ENCODE data around the gene PSAP.

The PSAP gene

DNA sequence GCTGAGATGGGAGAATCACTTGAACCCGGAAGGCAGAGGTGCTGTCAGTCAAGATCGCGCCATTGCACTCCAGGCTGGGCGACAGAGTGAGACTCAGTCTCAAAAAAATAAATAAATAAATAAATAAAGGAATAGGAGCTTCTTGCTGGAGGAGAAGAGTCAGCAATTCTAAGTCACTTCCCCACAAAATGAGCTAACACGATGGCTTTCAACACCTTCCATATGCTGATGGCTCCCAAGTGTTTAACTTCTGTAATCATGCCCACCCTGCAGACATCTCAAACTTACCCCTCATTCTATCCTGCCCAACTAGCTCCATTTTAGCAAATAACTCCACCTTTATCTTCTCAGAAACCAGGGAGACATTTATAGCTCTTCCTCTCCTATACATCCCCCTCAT, 21.2 kb downstream of the PSAP start:
- H3K4me3 ChIP-seq (ENCODE audit: low read depth, low read length), result no peak overlapping the region

- no peak overlapping the region for H3K4me3 ChIP-seq (ENCODE audit: low read depth, low read length)
These were observed 21.9 kb downstream of the PSAP start for GRCh38 chr10:71829171-71829570.

DNA sequence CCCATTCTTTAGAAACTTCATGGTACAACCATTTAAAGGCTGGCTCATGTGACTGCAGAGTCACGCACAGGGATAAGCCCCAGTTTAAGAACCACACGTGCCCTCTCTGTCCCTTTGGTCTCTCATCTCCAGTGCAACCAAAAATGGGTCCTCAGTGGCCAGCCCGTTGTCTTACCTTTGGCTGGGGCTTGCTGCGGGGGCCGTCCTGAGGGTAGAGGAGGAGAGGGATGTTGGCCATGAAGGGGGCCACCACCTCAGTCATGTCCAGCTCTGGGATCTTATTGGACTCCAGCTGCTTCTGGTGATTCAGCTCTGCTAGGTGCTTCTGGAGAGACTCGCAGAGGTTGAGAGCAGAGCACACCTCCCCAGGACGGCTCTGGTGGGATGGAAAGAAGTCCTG, 22.3 kb downstream of the PSAP start:
- H3K4me3 ChIP-seq (ENCODE audit: low read depth, low read length), result no peak overlapping the region

DNA sequence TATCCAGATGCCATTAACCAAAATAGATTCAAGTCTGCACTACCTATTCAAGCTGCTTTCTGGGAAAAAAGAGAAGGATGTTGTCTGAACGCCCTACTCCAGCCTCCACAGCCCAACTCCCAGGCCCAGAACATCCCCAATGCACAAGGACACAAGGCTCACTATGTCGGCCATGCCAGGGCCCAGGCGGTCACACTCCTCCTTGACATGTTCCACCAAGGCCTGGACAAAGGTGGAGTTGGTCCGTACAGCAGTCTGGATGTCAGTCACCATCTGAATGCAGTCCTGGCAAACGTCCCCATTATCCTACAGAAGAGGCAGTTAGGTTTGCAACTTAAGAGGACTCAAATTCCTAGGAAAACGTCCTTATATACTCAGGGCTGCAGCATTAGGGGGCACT, 23.2 kb downstream of the PSAP start:
- no peak overlapping the region for H3K4me3 ChIP-seq (ENCODE audit: low read depth, low read length)

- H3K4me3 ChIP-seq (ENCODE audit: low read depth, low read length), result no peak overlapping the region
These were observed 25.8 kb downstream of the PSAP start for GRCh38 chr10:71825217-71825616.

DNA sequence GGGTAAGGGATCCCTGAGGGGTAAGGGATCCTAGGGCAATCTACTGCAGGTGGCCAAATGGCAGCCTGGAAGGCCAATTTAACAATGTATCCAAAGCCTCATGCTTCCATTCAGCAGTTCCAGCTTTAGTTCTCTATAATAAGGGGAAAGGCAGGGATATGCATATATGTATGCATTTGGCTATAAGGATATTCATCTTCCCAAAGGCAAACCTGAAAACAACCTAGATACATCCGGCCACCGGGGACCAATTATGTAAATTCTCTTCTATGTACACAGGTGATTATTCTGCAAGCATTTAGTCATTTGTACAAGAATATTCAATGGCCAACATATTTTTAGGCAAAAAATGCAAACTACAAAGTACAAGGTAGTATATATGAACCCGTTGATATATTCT, 26.7 kb downstream of the PSAP start:
- H3K4me3 ChIP-seq (ENCODE audit: low read depth, low read length), result no peak overlapping the region

DNA sequence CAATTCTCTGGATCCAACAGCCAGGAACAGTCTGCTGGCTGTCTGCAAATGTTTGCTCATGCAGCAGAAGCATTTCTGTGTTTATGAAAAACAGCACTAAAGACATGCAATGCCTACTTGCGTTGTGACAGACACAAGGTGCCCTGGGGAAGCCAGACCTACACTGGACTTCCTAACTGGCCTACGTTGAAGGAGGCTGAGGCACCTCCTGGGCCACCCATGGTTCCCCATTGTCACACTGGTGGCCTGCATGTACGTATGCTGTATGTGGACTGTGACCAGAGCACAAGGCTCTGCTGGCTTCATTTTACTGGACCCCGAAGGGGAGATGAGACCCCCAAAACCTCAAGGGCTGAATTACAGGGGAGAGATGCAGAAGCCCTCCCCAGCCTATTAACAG, 27.7 kb downstream of the PSAP start:
- H3K4me3 ChIP-seq (ENCODE audit: low read depth, low read length), result no peak overlapping the region

DNA sequence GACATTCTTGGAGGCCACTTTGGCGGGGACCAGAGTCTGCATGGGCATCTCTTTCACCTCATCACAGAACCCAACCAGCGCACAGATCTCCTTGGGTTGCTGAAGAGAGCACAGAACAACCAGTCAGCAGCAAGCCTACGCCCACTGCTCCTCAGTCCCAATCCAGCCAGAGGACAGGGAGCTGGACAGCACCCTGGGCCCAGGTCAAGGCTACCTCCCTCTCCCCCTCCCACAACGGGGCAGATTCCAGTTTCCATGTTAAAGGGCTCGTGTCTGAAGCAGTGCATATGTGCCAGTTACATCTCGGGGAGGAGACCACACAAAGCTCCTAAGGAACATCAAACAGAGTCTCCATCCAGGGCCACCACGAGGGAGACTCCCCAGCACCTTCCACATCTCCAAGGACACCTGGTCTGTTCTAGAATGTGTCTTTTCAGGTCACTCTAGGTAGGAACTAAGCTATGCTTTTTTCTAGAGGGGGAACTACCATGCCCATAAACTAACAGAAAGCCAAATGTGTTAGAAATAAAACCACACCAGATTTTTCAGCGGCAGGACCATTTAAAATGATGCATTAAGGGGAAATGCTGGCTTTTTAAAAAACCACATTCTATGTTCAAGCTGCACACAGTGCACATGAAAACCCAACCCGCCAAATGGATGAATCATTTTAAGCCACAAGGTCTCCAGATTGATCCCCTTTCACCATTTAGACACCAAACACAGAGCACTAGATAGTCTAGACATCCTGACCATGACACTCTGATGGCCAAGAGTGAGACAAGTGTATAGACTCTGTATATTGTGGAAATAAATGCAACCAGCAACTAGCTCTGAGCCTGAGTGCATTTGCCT, 28.9 kb downstream of the PSAP start:
- no peak overlapping the region for H3K4me3 ChIP-seq (ENCODE audit: low read depth, low read length)

DNA sequence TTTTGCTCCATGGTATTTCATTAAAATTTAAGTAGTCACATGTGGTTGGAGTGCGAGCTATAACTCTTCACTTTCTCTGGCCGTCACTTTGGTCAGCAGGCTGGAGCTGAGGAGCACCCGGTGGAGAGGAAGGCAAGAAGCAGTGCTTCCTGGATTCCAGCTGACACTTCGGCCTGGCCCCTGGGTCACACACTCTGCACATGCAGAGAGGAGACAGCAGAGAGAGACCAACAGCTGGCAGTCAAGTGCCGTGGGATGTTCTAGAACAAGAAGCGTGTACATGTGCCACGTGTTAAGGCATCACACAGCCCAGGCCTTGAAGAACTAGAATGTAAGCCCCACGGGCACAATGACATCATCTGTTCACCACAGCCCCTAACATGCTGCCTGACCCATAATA, 30.1 kb downstream of the PSAP start:
- no peak overlapping the region for H3K4me3 ChIP-seq (ENCODE audit: low read depth, low read length)

DNA sequence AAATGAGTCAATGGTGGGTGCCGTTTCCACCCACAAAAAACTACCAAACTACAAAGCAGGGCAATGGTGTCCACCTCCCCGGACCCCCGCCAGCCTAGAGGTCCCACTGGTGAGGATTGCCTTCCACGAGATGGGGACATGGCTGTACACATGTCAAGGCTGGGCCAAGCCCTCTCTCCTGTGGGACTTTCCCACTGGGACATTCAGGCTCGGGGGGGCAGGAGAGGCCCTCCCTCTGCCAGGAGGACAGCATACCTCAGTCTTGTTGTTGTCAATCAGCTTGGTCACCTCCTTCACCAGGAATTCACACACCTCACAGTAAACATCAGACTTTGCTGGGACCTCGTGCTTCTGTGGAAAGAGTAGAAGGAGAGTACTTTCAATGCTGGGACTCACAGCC, 31.1 kb downstream of the PSAP start:
- H3K4me3 ChIP-seq (ENCODE audit: low read depth, low read length), result no peak overlapping the region

DNA sequence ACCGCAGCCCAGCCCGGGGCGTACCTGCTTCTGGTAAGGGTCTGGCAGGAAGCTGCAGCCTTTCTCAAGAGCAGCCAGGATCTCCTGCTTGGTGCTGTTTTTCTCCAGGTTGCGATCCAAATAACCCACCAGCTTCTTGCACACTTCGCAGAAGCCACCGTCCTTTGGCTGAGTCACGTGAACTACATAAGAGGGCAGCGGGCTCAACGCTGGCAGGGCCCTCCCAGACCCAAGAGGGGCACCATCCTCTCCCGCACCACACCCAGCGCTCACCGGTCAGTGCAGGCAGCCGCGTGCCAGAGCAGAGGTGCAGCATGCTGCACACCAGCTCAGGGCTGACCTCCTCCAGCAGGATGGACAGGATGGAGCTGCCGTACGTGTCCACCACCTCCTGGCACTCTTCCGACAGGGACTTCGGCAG, 31.6 kb downstream of the PSAP start:
- no peak overlapping the region for H3K4me3 ChIP-seq (ENCODE audit: low read depth, low read length)

DNA sequence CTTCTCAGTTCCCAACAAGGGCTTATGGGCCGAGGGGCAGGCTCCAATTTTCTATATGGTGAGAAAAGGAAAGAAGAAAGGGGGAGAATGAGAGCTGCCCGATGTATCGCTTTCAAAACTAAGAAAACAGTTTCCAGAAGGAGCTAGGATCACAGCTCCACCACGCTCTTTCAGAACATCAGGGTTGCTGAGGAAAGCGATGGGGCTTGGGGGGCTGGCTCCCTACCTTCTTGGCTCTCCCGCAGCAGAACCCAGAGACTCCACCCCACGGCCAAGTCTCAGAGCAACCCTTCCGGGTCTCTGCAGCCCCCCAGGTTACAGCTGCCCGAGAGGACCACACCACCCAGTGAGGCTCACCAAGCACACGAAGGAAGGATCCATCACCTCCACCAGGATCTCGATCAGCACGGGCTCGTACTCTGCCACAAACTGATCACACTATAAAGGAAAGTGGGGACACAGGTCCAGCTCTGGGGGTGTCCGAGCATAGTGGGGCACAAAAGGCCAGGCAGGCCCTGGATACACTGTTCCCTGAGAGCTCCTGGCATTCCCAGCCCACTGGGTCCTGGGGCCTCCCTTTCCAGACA, 32.3 kb downstream of the PSAP start:
- H3K4me3 ChIP-seq (ENCODE audit: low read depth, low read length), result no peak overlapping the region

DNA sequence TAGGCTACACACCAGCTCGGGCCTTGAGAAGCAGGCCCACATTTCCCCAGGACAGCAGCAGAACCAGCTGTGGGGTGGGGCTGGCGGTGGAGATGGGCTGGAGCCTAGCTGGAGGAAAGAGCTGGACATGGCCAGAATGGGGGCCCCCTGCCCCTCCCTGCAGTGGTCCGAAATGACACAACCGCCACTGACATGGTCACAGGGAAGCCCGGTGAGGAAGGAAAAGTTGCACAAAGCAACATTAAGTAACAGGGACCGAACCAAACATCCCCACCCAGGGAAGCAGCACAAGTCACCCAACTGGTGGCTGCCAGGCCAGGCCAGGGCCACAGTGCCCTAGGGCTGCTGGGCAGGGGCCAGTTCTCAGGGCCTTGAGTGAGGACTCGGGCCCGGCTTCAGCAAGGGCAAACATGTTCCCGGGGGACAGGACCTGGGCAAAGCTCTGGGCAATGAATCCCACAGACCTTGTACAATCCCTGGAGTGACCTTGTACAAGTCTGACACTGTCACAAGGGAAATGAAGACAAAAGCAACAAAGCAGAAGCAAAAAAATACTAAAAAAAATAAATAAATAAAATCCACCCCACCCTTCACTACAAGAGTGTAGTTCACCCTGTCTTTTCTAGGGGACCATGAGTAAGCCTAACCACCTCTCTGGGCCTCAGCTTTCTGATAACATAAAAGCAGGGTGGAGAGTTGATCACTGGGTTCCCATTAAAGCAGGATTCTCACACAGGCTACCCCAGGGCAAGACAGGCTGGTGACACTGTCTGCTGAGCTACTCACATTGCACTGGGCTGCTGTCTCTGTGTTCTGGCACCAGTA, 33.0 kb downstream of the PSAP start:
- no peak overlapping the region for H3K4me3 ChIP-seq (ENCODE audit: low read depth, low read length)

- H3K4me3 ChIP-seq (ENCODE audit: low read depth, low read length), result no peak overlapping the region
These were observed 34.0 kb downstream of the PSAP start for GRCh38 chr10:71816936-71817618.

DNA sequence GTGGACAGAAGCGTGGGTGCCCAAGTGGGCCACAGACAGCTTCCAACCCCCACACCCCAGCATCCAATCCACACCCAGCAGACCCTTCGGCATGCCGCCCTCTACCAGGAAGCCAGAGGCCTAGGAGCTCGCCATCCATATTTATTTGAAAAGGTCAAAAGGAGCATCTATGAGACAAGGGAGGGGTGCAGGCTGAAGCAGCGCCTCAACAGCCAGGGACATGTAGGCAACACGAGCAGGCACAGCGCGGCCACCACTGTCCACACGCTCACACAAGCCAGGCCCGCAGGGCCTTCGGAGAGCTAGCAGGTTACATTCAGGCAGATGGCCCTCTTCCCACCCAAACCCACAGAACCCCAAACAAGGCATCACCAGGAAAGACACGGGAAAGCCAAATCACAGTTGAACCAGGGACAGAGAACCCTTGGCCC, 34.6 kb downstream of the PSAP start:
- H3K4me3 ChIP-seq (ENCODE audit: low read depth, low read length), result no peak overlapping the region

DNA sequence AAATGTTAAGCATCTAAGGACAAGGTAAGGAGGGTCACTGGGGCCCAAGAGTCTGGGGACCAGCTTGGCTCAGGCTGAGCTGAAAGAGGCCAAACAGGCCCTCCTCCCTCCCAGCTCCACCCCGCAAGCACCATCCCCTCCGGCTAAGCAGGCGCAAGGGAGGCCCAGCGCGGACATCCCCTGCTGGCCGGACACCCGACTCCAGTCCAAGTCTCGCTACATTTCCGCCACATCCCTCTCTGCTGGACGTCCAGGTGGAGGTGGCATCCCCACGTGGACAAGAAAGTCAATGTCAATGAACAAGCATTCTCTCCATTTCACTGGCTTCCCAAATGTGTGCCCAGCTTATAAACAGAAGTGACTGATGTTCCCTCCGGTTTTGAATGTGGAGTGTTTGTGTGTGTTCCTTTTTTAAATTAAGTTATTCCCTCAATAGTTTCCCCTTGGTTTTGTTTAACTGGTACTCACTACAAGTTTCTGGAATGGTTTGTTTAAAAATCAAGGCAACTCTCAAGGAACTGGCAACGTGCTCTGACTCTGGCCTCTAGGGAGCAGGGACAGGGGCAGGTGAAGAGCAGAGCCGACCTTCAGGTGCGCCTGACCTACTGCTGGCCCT, 35.4 kb downstream of the PSAP start:
- H3K4me3 ChIP-seq (ENCODE audit: low read depth, low read length), result no peak overlapping the region

- H3K4me3 ChIP-seq (ENCODE audit: low read depth, low read length), result no peak overlapping the region
These were observed 36.1 kb downstream of the PSAP start for GRCh38 chr10:71814922-71815411.

DNA sequence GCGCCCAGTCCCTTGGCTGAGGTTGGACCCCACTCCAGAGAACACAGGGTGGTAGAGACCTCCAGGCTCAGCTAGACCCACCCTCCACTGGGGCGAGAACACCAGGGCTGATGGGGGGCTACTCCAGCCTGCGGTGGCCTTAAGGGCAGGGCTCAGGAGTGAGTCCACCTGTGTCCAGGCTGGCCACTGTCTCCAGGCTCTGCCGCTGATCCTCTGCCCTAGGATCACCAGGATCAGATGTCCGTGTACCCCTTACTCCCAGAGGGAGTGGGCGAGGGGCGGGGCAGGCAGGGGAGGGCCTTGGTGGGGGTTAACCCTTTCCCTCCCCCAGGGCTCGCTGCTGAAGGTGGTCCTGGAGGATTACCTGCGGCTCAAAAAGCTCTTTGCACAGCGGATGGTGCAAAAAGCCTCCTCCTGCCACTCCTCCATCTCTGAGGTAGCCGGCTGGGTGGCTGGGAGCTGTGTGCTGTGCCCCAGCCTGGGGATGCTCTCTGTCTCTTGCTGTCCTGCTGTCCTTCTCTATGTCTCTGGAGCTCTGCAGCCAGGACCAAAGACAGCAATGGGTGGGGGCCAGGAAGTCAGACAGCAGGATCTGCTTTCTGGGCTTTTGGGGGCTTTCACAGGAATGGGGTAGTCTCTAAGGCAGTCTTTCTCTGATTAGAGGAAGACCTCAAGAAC, 38.0 kb downstream of the PSAP start:
- H3K4me3 ChIP-seq (ENCODE audit: low read depth, low read length), result no peak overlapping the region

GRCh38 chr10:71812016-71812912, 38.8 kb downstream of the PSAP start:
- no peak overlapping the region for H3K4me3 ChIP-seq (ENCODE audit: low read depth, low read length)

Data from iPS-11a (cell line).